Measurements from ENCODE around the gene CACUL1.

CACUL1 gene

GRCh38 chr10:118638680-118639079 lies 116.1 kb downstream of the CACUL1 start:
- Histone ChIP-seq H3K9ac (no peak overlapping the region), H3K4me2 (no peak overlapping the region), H3K27ac (no peak overlapping the region), H3K4me1 (no peaks in the 10 kb centered on the region), H3K9me3 (replicated peaks in 1 of 11) (peaks cover 12 to 31% (median 22%) of the 10 kb centered on the region in 11 experiments), H3K27me3 (no peaks in the 10 kb centered on the region), H4K20me1 (no peaks in the 10 kb centered on the region), H3K4me3 (no peak overlapping the region), H3K36me3 (no peaks in the 10 kb centered on the region)
- TF ChIP-seq Cebpa-rat (IDR thresholded peaks at IDR 0.05), result no peak

GRCh38 chr10:118635674-118636402 lies 118.9 kb downstream of the CACUL1 start:
- H3K4me2 ChIP-seq, result no peak overlapping the region
- H3K9ac ChIP-seq, result no peak overlapping the region
- H3K4me1 ChIP-seq, result no peaks in the 10 kb centered on the region
- TF ChIP-seq Cebpa-rat (IDR thresholded peaks at IDR 0.05), result no peak
- peaks cover 9 to 23% (median 17%) of the 10 kb centered on the region in 11 experiments for H3K9me3 ChIP-seq (replicated peaks in 1 of 11)
- H3K4me3 ChIP-seq, result no peak overlapping the region
- H3K36me3 ChIP-seq, result no peaks in the 10 kb centered on the region
- H3K27ac ChIP-seq, result no peak overlapping the region
- no peaks in the 10 kb centered on the region for H4K20me1 ChIP-seq
- H3K27me3 ChIP-seq, result no peaks in the 10 kb centered on the region

- H3K4me1 ChIP-seq, result no peaks in the 10 kb centered on the region
- H4K20me1 ChIP-seq, result no peaks in the 10 kb centered on the region
- no peak for TF ChIP-seq Cebpa-rat (IDR thresholded peaks at IDR 0.05)
- H3K27me3 ChIP-seq, result no peaks in the 10 kb centered on the region
- H3K9ac ChIP-seq, result no peak overlapping the region
- no peak overlapping the region for H3K27ac ChIP-seq
- H3K9me3 ChIP-seq (replicated peaks in 1 of 11), result peaks cover 0 to 6% (median 0%) of the 10 kb centered on the region in 11 experiments; a peak in 6 of 22 replicates
- H3K36me3 ChIP-seq, result no peaks in the 10 kb centered on the region
- H3K4me2 ChIP-seq, result no peak overlapping the region
- no peak overlapping the region for H3K4me3 ChIP-seq
Observed at GRCh38 chr10:118633786-118634185, 121.0 kb downstream of the CACUL1 start.

GRCh38 chr10:118629211-118629610 lies 125.6 kb downstream of the CACUL1 start:
- no peak overlapping the region for H3K27ac ChIP-seq
- H3K9me3 ChIP-seq (replicated peaks in 1 of 11), result no peaks in the 10 kb centered on the region
- H4K20me1 ChIP-seq, result no peaks in the 10 kb centered on the region
- no peak overlapping the region for H3K4me2 ChIP-seq
- no peaks in the 10 kb centered on the region for H3K4me1 ChIP-seq
- no peaks in the 10 kb centered on the region for H3K36me3 ChIP-seq
- no peak overlapping the region for H3K9ac ChIP-seq
- no peak overlapping the region for H3K4me3 ChIP-seq
- no peak for TF ChIP-seq Cebpa-rat (IDR thresholded peaks at IDR 0.05)
- H3K27me3 ChIP-seq, result no peaks in the 10 kb centered on the region

- Histone ChIP-seq H4K20me1 (no peaks in the 10 kb centered on the region), H3K9me3 (replicated peaks in 1 of 11) (no peaks in the 10 kb centered on the region), H3K36me3 (no peaks in the 10 kb centered on the region), H3K4me3 (no peak overlapping the region), H3K4me1 (no peaks in the 10 kb centered on the region), H3K4me2 (no peak overlapping the region), H3K27ac (no peak overlapping the region), H3K27me3 (no peaks in the 10 kb centered on the region), H3K9ac (no peak overlapping the region)
- TF ChIP-seq Cebpa-rat (IDR thresholded peaks at IDR 0.05), result no peak
Observed at GRCh38 chr10:118628397-118628796, 126.4 kb downstream of the CACUL1 start.

- no peak overlapping the region for H3K4me2 ChIP-seq
- no peak for TF ChIP-seq Cebpa-rat (IDR thresholded peaks at IDR 0.05)
- no peaks in the 10 kb centered on the region for H3K36me3 ChIP-seq
- H3K4me1 ChIP-seq, result no peaks in the 10 kb centered on the region
- no peaks in the 10 kb centered on the region for H4K20me1 ChIP-seq
- no peaks in the 10 kb centered on the region for H3K9me3 ChIP-seq (replicated peaks in 1 of 11)
- no peak overlapping the region for H3K9ac ChIP-seq
- no peaks in the 10 kb centered on the region for H3K27me3 ChIP-seq
- no peak overlapping the region for H3K27ac ChIP-seq
- no peak overlapping the region for H3K4me3 ChIP-seq
Observed at GRCh38 chr10:118626953-118627352, 127.8 kb downstream of the CACUL1 start.

All from BLaER1 treated with 17β-estradiol and CSF1 and Interleukin-3, amounts not matched to agents 10 nM and 100 nM (cell line).